H1 (cell line): Measurements from ENCODE around the gene NTN5. TPM values are rescaled to one million over a fixed set of nuclear protein-coding genes. Genes with fewer than 3 reads are reported as not detected.
A peak's percentile ranks its signal among the peaks of the same experiment; 100 is the strongest.

Source experiments
- ASH2L ChIP-seq: fragments of 200-600, 300-600 bp; sonication (generic); IDR thresholded peaks from one replicate; pipeline ENCODE4 v1.7.1; 2017; ENCODE audit warnings: low read length
- CHD1 ChIP-seq: IDR thresholded peaks from 2 replicates; pipeline ENCODE4 v1.6.1; 2012; ENCODE audit warnings: low read depth, low read length, improper control_type of control experiment
- CHD7 ChIP-seq: fragments of 300-600 bp; sonication (generic); IDR thresholded peaks from 2 replicates; pipeline ENCODE4 v1.7.1; 2012; ENCODE audit warnings: low read length, moderate library complexity, mild to moderate bottlenecking, inconsistent platforms; ENCODE audit not compliant: insufficient replicate concordance
- HDAC6 ChIP-seq: IDR thresholded peaks from one replicate; pipeline ENCODE4 v1.7.1; 2012; ENCODE audit warnings: low read depth, mild to moderate bottlenecking, inconsistent platforms, low read length, moderate library complexity
- MAFK ChIP-seq: IDR thresholded peaks from 2 replicates; pipeline ENCODE4 v1.6.1; 2012; ENCODE audit warnings: low read depth, mild to moderate bottlenecking, improper control_type of control experiment, low read length
- POLR2A ChIP-seq, 2 experiments: IDR thresholded peaks; 1 replicate in 1 of 2; 2 replicates in 1 of 2; pipeline ENCODE4 v1.6.1; 2011; ENCODE audit warnings: low read depth in 2 of 2, low read length in 2 of 2, mild to moderate bottlenecking in 2 of 2; ENCODE audit errors: control extremely low read depth in 1 of 2
- RBBP5 ChIP-seq: IDR thresholded peaks from 2 replicates; pipeline ENCODE4 v1.7.1; 2012; ENCODE audit warnings: low read depth, mild to moderate bottlenecking, inconsistent platforms, low read length, moderate library complexity, borderline replicate concordance
- SIN3A ChIP-seq, 2 experiments: IDR thresholded peaks in 1 of 2; conservative IDR thresholded peaks in 1 of 2; 2 replicates each; pipeline ENCODE4 v1.6.1; 2011 to 2012; ENCODE audit warnings: low read length in 2 of 2, improper control_type of control experiment in 1 of 2, low read depth in 1 of 2, mild to moderate bottlenecking in 1 of 2
- polyA plus RNA-seq, 7 experiments: library from polyadenylated mRNA; depleted of rRNA in 3 of 7; stranded (reverse) in 5 of 7; unstranded in 2 of 7; fragments of >200 nt in 5 of 7; fragments of 200-250 nt in 2 of 7; gene quantifications; 1 replicate in 5 of 7; 2 replicates in 1 of 7; 4 replicates in 1 of 7; pipeline versions ENCODE4 v1.2.1 to v1.2.3, GENCODE V29; 2011 to 2013; ENCODE audit warnings: missing spikeins in 2 of 7, mixed read lengths in 2 of 7
- total RNA-seq: library from RNA; stranded (reverse); fragmentation: NEBNext Ultra II Directional; extraction: Animal tissue kit (Norgen Biotek cat#: 25700); gene quantifications from 2 replicates; pipeline ENCODE4 v1.2.1, GENCODE V29; 2021
- TF ChIP-seq, protein P1 (sequence below): IDR thresholded peaks from 2 replicates; pipeline ENCODE4 v1.6.1; 2011; ENCODE audit warnings: low read length, improper control_type of control experiment

The NTN5 gene
- total and polyA plus RNA-seq, 2 of the 8 experiments (the other 6 are each of a cell fraction or from before 2014, with no cell fraction given) = 0.47 to 0.85 TPM

DNA sequence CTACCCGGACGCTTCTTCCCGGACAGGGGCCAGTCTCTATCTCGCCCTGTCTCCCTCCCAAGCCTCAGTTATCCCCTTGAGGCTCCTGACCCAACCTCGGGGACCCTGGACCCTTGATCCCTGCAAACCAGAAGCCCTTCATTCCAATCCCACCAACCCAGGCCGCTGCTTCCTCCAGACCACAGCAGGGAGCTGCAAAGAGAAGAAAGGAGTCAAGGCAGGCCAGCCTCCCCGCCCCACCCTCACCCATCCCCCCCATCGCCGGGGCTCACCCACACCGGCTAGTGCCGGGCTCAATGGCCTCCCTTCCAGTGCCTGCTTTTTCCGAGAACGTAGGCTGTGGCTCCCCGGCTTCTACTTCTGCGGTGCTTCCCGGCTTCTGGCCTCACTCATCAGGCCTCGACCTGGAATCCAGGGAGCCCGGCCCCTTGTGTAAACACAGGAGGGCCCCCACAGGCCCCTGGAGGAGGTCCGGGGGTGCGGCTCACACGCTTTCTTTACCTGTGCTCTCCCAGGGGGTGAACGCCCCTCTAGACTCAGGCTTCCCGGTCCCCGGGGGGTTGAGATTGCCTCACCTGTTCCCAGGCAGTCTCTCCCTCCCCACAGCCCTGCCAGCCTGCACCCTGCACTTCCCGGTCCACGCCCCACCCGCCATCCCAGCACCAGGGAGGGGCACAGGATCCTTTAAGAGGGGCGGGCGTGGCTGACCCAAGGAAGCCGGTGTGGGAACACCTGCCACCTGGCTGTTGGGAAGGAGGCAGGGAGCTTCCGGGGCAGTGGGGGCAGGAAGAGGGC is 58.2 kb downstream of the NTN5 start, which contains the start of gene FAM83E (continued):
- TF ChIP-seq CHD7 = no peak
- peak; percentile 47 to 84; a peak in 2 of 3 replicates for TF ChIP-seq POLR2A (IDR thresholded peaks at IDR 0.05; ENCODE audit: control extremely low read depth in 1 of 2, low read depth in 2 of 2, low read length in 2 of 2)
- TF ChIP-seq, protein P1, sequence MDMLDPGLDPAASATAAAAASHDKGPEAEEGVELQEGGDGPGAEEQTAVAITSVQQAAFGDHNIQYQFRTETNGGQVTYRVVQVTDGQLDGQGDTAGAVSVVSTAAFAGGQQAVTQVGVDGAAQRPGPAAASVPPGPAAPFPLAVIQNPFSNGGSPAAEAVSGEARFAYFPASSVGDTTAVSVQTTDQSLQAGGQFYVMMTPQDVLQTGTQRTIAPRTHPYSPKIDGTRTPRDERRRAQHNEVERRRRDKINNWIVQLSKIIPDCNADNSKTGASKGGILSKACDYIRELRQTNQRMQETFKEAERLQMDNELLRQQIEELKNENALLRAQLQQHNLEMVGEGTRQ = no peak
- no peak for TF ChIP-seq ASH2L
- no peak for TF ChIP-seq MAFK
- no peak; a peak in 1 of 4 replicates for TF ChIP-seq SIN3A (conservative IDR thresholded peaks at IDR 0.05 in 1 of 2, IDR thresholded peaks at IDR 0.05 in 1 of 2; ENCODE audit: low read depth in 1 of 2, low read length in 2 of 2)
- TF ChIP-seq HDAC6 = no peak
- TF ChIP-seq RBBP5 = no peak
- TF ChIP-seq CHD1 = no peak
